ENCODE results near the gene NRXN3. TPM values are rescaled to one million over a fixed set of nuclear protein-coding genes. Genes with fewer than 3 reads are reported as not detected.

NRXN3 gene
- total and polyA plus RNA-seq, 2 of the 4 experiments (the other 2 are of a cell fraction) = 4.8 to 25.1 TPM

DNA sequence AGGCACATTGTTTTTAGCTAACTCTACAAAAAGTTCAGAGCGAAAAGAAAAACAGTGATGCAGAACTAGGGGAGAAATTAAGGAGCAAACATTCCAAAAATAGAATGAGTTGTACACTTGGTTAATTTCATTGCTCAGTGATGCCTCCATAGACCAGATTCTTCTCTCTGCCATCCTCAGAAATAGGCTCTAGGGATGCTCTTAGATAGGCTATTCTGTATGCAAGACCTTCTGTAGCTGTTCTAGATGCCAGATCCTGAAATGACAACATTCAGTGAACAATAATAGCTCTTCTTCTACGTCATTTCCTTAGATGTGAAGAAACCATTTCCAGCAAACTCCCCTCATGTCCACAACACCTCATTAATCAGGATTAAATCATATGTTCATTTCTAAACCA, 1574.9 kb downstream of the NRXN3 start:
- in situ Hi-C loops (cut with MboI; ENCODE audit: low sequenced_read_pairs) (no loop called here), intact Hi-C loops (cut with micrococcal nuclease) (no loop called here), dilution Hi-C loops (cut with HindIII; ENCODE audit: low sequenced_read_pairs, unreplicated experiment) (no loop called here)
- H3K56ac ChIP-seq (ENCODE audit: extremely low read depth, insufficient read depth, low read length) = no peak overlapping the region
- H3K27me3 ChIP-seq (ENCODE audit: control insufficient read depth, insufficient read depth, low read length) = no peaks in the 10 kb centered on the region
- H3K9me3 ChIP-seq (ENCODE audit: control insufficient read depth, insufficient read depth, low read length) = no peaks in the 10 kb centered on the region
- H2BK5ac ChIP-seq (ENCODE audit: low read depth, low read length, poor library complexity, severe bottlenecking) = no peak overlapping the region
- BruUV-seq (replicated peaks) = no TSS peak
- no peak overlapping the region for H3K4me2 ChIP-seq (ENCODE audit: low read depth, low read length)
- TF ChIP-seq RAD21 (IDR thresholded peaks at IDR 0.05; ENCODE audit: low read length) (no peak), BHLHE40 (IDR thresholded peaks at IDR 0.05; ENCODE audit: low read depth, low read length) (no peak), NFE2L2 (IDR thresholded peaks at IDR 0.05; ENCODE audit: low read depth, low read length) (no peak), USF2 (IDR thresholded peaks at IDR 0.05; ENCODE audit: low read depth, low read length) (no peak), RCOR1 (IDR thresholded peaks at IDR 0.05; ENCODE audit: insufficient replicate concordance, low read length) (no peak), MAZ (IDR thresholded peaks at IDR 0.05; ENCODE audit: borderline replicate concordance, low read depth, low read length) (no peak), CHD1 (IDR thresholded peaks at IDR 0.05; ENCODE audit: low read depth, low read length) (no peak), POLR2A (IDR thresholded peaks at IDR 0.05; ENCODE audit: low read depth, low read length) (no peak), SMC3 (IDR thresholded peaks at IDR 0.05; ENCODE audit: low read depth, low read length) (no peak), MAFK (IDR thresholded peaks at IDR 0.05; ENCODE audit: low read depth, low read length) (no peak), FOS (IDR thresholded peaks at IDR 0.05; ENCODE audit: low read depth, low read length) (no peak)
- TF ChIP-seq, protein P1, sequence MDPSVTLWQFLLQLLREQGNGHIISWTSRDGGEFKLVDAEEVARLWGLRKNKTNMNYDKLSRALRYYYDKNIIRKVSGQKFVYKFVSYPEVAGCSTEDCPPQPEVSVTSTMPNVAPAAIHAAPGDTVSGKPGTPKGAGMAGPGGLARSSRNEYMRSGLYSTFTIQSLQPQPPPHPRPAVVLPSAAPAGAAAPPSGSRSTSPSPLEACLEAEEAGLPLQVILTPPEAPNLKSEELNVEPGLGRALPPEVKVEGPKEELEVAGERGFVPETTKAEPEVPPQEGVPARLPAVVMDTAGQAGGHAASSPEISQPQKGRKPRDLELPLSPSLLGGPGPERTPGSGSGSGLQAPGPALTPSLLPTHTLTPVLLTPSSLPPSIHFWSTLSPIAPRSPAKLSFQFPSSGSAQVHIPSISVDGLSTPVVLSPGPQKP (IDR thresholded peaks at IDR 0.05; ENCODE audit: borderline replicate concordance, low read depth, low read length) = no peak
- no CpG with 5 or more reads among the region's 2 CpGs for WGBS, 2 experiments (ENCODE audit: extremely low coverage in 2 of 2, insufficient read length in 1 of 2)
- no peak overlapping the region for H2AK9ac ChIP-seq (replicated peaks; ENCODE audit: low read depth, low read length, poor library complexity)
- H3K4ac ChIP-seq (ENCODE audit: low read depth, low read length) = no peak overlapping the region
- ATAC-seq (ENCODE audit: low read depth) (no peak), DNase-seq (peak; percentile 16)
- H3K9ac ChIP-seq (ENCODE audit: low read depth, low read length) = no peak overlapping the region
- no peak overlapping the region for H3K27ac ChIP-seq (ENCODE audit: insufficient read depth, low read length)
- no peak overlapping the region for H4K8ac ChIP-seq (ENCODE audit: low read depth in 2 of 2, low read length in 2 of 2)
- no peaks in the 10 kb centered on the region for H3K36me3 ChIP-seq (ENCODE audit: control insufficient read depth, insufficient read depth, low read length)
- H4K91ac ChIP-seq (ENCODE audit: insufficient read depth, low read depth, low read length) = no peak overlapping the region
- H3K9me1 ChIP-seq (ENCODE audit: insufficient read depth, low read length) = no peaks in the 10 kb centered on the region
- H4K5ac ChIP-seq (ENCODE audit: low read depth, low read length) = no peak overlapping the region
- no peak overlapping the region for H3K23ac ChIP-seq (ENCODE audit: low read depth, low read length)
- no peak overlapping the region for H2BK120ac ChIP-seq (ENCODE audit: low read depth, low read length)
- H2BK20ac ChIP-seq (ENCODE audit: low read depth, low read length) = no peak overlapping the region
- ChIA-PET CTCF (interaction anchor here (0.5 kb wide), 1 partner anchor 17 kb away, joined by 4 read pairs; no protein-coding TSS in a partner anchor), POLR2A (ENCODE audit: unreplicated experiment) (interaction anchor here (0.6 kb wide), 1 partner anchor 466 kb away, joined by 5 read pairs; no protein-coding TSS in a partner anchor)
- H2AFZ ChIP-seq (replicated peaks; ENCODE audit: low read length, poor library complexity) = no peak overlapping the region
- no peaks in the 10 kb centered on the region for H3K79me1 ChIP-seq (ENCODE audit: low read depth in 1 of 2, low read length in 2 of 2)
- no peaks in the 10 kb centered on the region for H4K20me1 ChIP-seq (ENCODE audit: insufficient read depth, low read length)
- H3K4me1 ChIP-seq (ENCODE audit: control insufficient read depth, insufficient read depth, low read length) = no peaks in the 10 kb centered on the region
- no peak overlapping the region for H3K4me3 ChIP-seq (ENCODE audit: insufficient read depth, low read depth, low read length)
- no peak overlapping the region for H2AK5ac ChIP-seq (ENCODE audit: low read depth, low read length)
- H2BK15ac ChIP-seq (ENCODE audit: low read depth, low read length) = no peak overlapping the region
- no peak overlapping the region for H3K18ac ChIP-seq (ENCODE audit: low read depth, low read length)
- no peak overlapping the region for H3K14ac ChIP-seq (replicated peaks; ENCODE audit: low read depth, low read length)

All from IMR-90 (cell line).